Thyroid gland (tissue), 4 donors: ENCODE measurements around the gene PHACTR1.

Experiments used
- CTCF ChIP-seq, 6 experiments: fragments of 200-600 bp in 3 of 6; fragments of 450-650 bp in 3 of 6; sonication (generic) in 3 of 6; IDR thresholded peaks; one replicate each; pipeline ENCODE4 v1.5.1; 2016 to 2019; ENCODE audit warnings: antibody characterized with exemption in 6 of 6, mild to moderate bottlenecking in 2 of 6, inconsistent platforms in 1 of 6, moderate library complexity in 1 of 6
- POLR2A ChIP-seq, 2 donors: fragments of 450-650 bp; IDR thresholded peaks; one replicate each; pipeline ENCODE4 v1.6.1; 2017; ENCODE audit warnings: antibody characterized with exemption in 2 of 2, mild to moderate bottlenecking in 2 of 2, moderate library complexity in 1 of 2

GRCh38 chr6:12976366-12976765 is 259.8 kb downstream of the PHACTR1 start:
- no peak for TF ChIP-seq POLR2A (IDR thresholded peaks at IDR 0.05)
- no peak for TF ChIP-seq CTCF (IDR thresholded peaks at IDR 0.05)
